HCT116 (cell line): Measurements from ENCODE around the gene LRRIQ3. TPM values are rescaled to one million over a fixed set of nuclear protein-coding genes. Genes with fewer than 3 reads are reported as not detected.

Experiments used
- ATAC-seq: fragments of 200-7000 bp; cut with Tn5 transposase; 2 replicates; pipeline ENCODE4 v1.9.1; 2020; ENCODE audit warnings: mild to moderate bottlenecking, moderate library complexity
- BruUV-seq: library from RNA; stranded (reverse); fragments of 400-500 nt; replicated peaks from 2 replicates; lab custom pipeline; 2021; lab: Mats Ljungman, UMichigan
- CTCF ChIA-PET: fragments of 300-600 bp; sonication (Branson Sonifier 250); formaldehyde crosslinking; loops from one replicate; lab custom pipeline; 2021; ENCODE audit warnings: antibody characterized with exemption; lab: Charles Lee
- POLR2A ChIA-PET: fragments of 300-600, 350-600 bp; sonication (Branson Sonifier 250); formaldehyde crosslinking; loops from one replicate; lab custom pipeline; 2021; ENCODE audit warnings: antibody characterized with exemption; lab: Charles Lee
- RAD21 ChIA-PET, 2 experiments: fragments of 300-600 bp; sonication (Branson Sonifier 250); formaldehyde crosslinking; loops; one replicate each; lab custom pipeline; 2023; ENCODE audit warnings: low total read pairs in 2 of 2; ENCODE audit not compliant: uncharacterized antibody in 2 of 2, unreplicated experiment in 2 of 2, low non-redundant PET in 1 of 2; lab: Charles Lee
- DNase-seq: peaks from one replicate; pipeline ENCODE4 v3.0.0-alpha.2; 2010; ENCODE audit warnings: low read depth, low spot score
- H2AFZ ChIP-seq: fragments of 200-600 bp; shearing (Covaris generic), sonication (generic); 2 replicates; pipeline ENCODE4 v1.6.1; 2017; ENCODE audit warnings: low read depth, mixed run types, mixed read lengths, antibody characterized with exemption, low read length; ENCODE audit not compliant: poor library complexity, severe bottlenecking
- H3K27ac ChIP-seq: 2 replicates; pipeline ENCODE4 v1.5.1; 2012; ENCODE audit warnings: low read depth, low read length
- H3K27me3 ChIP-seq: fragments of 200-600 bp; sonication (generic); 2 replicates; pipeline ENCODE4 v1.6.1; 2016; ENCODE audit warnings: mixed run types, low read length, mixed read lengths; ENCODE audit not compliant: insufficient read depth
- H3K36me3 ChIP-seq, 2 experiments: fragments of 200-500 bp in 1 of 2; fragments of 200-600 bp in 1 of 2; sonication (Bioruptor generic) in 1 of 2; sonication (generic) in 1 of 2; 2 replicates each; pipeline versions ENCODE4 v1.5.1 to v1.6.1; 2014 to 2016; ENCODE audit warnings: low read length in 2 of 2, inconsistent platforms in 1 of 2, mixed read lengths in 1 of 2, mixed run types in 1 of 2; ENCODE audit not compliant: insufficient read depth in 2 of 2, control insufficient read depth in 1 of 2
- H3K4me1 ChIP-seq, 2 experiments: fragments of 200-600 bp in 1 of 2; sonication (generic) in 1 of 2; 2 replicates each; pipeline versions ENCODE4 v1.5.1 to v1.6.1; 2012 to 2017; ENCODE audit warnings: low read length in 2 of 2, inconsistent platforms in 1 of 2, mild to moderate bottlenecking in 1 of 2, mixed read lengths in 1 of 2, mixed run types in 1 of 2, moderate library complexity in 1 of 2; ENCODE audit not compliant: insufficient read depth in 2 of 2, control insufficient read depth in 1 of 2
- H3K4me2 ChIP-seq: fragments of 200-600 bp; sonication (generic); 2 replicates; pipeline ENCODE4 v1.6.1; 2017; ENCODE audit warnings: mixed run types, low read length, mixed read lengths
- H3K4me3 ChIP-seq, 2 experiments: fragments of 200-600 bp in 1 of 2; sonication (generic) in 1 of 2; replicated peaks in 1 of 2; 2 replicates each; pipeline ENCODE4 v1.5.1; 2011 to 2016; ENCODE audit warnings: low read length in 2 of 2, control low read depth in 1 of 2, low read depth in 1 of 2, mild to moderate bottlenecking in 1 of 2, mixed read lengths in 1 of 2, mixed run types in 1 of 2
- H3K79me2 ChIP-seq: fragments of 200-600 bp; sonication (generic); 2 replicates; pipeline ENCODE4 v1.6.1; 2017; ENCODE audit warnings: mild to moderate bottlenecking, mixed run types, low read length, moderate library complexity, mixed read lengths; ENCODE audit not compliant: insufficient read depth
- H3K9ac ChIP-seq: fragments of 200-600 bp; sonication (generic); 2 replicates; pipeline ENCODE4 v1.6.1; 2016; ENCODE audit warnings: low read length, mixed read lengths
- H3K9me2 ChIP-seq: fragments of 200-600 bp; sonication (generic), shearing (Covaris generic); 2 replicates; pipeline ENCODE4 v1.6.1; 2017; ENCODE audit warnings: mixed run types, mild to moderate bottlenecking, moderate library complexity; ENCODE audit not compliant: insufficient read depth
- H3K9me3 ChIP-seq, 2 experiments: fragments of 200-500 bp in 1 of 2; fragments of 200-600 bp in 1 of 2; sonication (Bioruptor generic) in 1 of 2; sonication (generic) in 1 of 2; 2 replicates each; pipeline ENCODE4 v1.6.1; 2014 to 2017; ENCODE audit warnings: low read length in 2 of 2, mixed read lengths in 2 of 2, inconsistent platforms in 1 of 2, low read depth in 1 of 2, mild to moderate bottlenecking in 1 of 2, mixed run types in 1 of 2, moderate library complexity in 1 of 2; ENCODE audit not compliant: control insufficient read depth in 1 of 2, insufficient read depth in 1 of 2
- H4K20me1 ChIP-seq: fragments of 200-600 bp; sonication (generic), shearing (Covaris generic); 2 replicates; pipeline ENCODE4 v1.6.1; 2017; ENCODE audit warnings: mixed run types, mild to moderate bottlenecking, moderate library complexity; ENCODE audit not compliant: insufficient read depth
- ELF1 ChIP-seq: IDR thresholded peaks from 2 replicates; pipeline ENCODE4 v1.6.1; 2012; ENCODE audit warnings: low read depth, borderline replicate concordance
- RAD21 ChIP-seq: IDR thresholded peaks from 2 replicates; pipeline ENCODE4 v1.6.1; 2012; ENCODE audit warnings: low read depth, mild to moderate bottlenecking
- SRF ChIP-seq: IDR thresholded peaks from 2 replicates; pipeline ENCODE4 v1.6.1; 2012; ENCODE audit warnings: low read depth
- TCF7L2 ChIP-seq: IDR thresholded peaks from 2 replicates; pipeline ENCODE4 v1.7.0; 2011; ENCODE audit warnings: borderline replicate concordance, inconsistent platforms; ENCODE audit not compliant: insufficient read depth, insufficient read length; ENCODE audit errors: extremely low read depth
- ZNF274 ChIP-seq: fragments of 200-500 bp; sonication (Bioruptor generic); IDR thresholded peaks from 2 replicates; pipeline ENCODE4 v1.6.1; 2014; ENCODE audit warnings: mild to moderate bottlenecking, low read depth, low read length, inconsistent platforms
- intact Hi-C: fragments of 100-400 bp; cut with micrococcal nuclease; formaldehyde crosslinking; loops from 2 replicates; pipeline ENCODE4 v1.10.0; 2022
- total RNA-seq: library from RNA; stranded (reverse); gene quantifications from one replicate; pipeline ENCODE4 v1.2.1, GENCODE V29; 2021; ENCODE audit not compliant: unreplicated experiment
- TF ChIP-seq, protein P1 (sequence below), 3 experiments: fragments of 200-600 bp in 1 of 3; sonication (generic) in 1 of 3; IDR thresholded peaks in 2 of 3; conservative IDR thresholded peaks in 1 of 3; 2 replicates each; pipeline ENCODE4 v1.5.1; 2012 to 2017; ENCODE audit warnings: low read depth in 2 of 3, low read length in 2 of 3, antibody characterized with exemption in 1 of 3, borderline replicate concordance in 1 of 3, control low read depth in 1 of 3, mild to moderate bottlenecking in 1 of 3, mixed read lengths in 1 of 3, mixed run types in 1 of 3, moderate library complexity in 1 of 3; ENCODE audit not compliant: insufficient read depth in 1 of 3
- TF ChIP-seq, protein P2 (sequence below): IDR thresholded peaks from 2 replicates; pipeline ENCODE4 v1.6.1; 2012; ENCODE audit warnings: low read depth

Gene LRRIQ3
- total RNA-seq, 1 experiment from 2014 or later = 1.1 TPM

DNA sequence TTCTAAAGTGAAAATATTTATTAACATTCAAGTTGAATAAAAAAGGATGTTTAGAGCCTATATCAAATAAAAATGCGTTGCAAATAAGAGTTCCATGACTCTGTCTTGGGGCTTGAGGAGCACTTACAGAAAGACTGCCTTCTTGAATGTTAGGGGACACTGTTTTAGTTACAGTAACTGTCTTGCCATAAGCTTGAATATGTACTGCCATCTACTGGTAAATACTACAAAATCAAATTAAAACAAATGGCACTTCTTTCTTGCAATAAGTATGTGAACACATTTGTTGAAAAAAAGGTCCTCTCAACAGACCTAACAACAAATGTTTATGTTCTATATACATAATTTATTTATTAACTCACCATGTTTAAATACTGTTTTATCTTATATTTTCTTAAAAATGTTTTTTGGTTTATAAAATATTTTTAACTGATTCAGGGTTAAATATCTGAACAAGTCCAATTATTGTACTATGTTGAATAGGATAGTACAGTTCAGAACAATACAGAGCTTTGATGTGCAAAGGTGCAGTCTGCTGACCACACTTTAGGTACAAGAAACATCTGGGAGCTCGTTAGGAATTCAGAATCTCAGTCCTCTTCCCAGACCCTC, 199.5 kb downstream of the LRRIQ3 start:
- DNase-seq (peak; percentile 8), ATAC-seq (no peak)
- Histone ChIP-seq H3K9me3 (no peaks in the 10 kb centered on the region; a peak in 1 of 4 replicates), H3K27ac (no peak overlapping the region), H3K9me2 (no peaks in the 10 kb centered on the region), H3K36me3 (no peaks in the 10 kb centered on the region), H2AFZ (no peak overlapping the region), H3K9ac (no peak overlapping the region), H3K4me1 (no peaks in the 10 kb centered on the region), H4K20me1 (no peaks in the 10 kb centered on the region), H3K79me2 (no peaks in the 10 kb centered on the region)
- intact Hi-C loops = no loop called here
- ChIA-PET RAD21 (no interaction called here), CTCF (no interaction called here)
- TF ChIP-seq, protein P1, sequence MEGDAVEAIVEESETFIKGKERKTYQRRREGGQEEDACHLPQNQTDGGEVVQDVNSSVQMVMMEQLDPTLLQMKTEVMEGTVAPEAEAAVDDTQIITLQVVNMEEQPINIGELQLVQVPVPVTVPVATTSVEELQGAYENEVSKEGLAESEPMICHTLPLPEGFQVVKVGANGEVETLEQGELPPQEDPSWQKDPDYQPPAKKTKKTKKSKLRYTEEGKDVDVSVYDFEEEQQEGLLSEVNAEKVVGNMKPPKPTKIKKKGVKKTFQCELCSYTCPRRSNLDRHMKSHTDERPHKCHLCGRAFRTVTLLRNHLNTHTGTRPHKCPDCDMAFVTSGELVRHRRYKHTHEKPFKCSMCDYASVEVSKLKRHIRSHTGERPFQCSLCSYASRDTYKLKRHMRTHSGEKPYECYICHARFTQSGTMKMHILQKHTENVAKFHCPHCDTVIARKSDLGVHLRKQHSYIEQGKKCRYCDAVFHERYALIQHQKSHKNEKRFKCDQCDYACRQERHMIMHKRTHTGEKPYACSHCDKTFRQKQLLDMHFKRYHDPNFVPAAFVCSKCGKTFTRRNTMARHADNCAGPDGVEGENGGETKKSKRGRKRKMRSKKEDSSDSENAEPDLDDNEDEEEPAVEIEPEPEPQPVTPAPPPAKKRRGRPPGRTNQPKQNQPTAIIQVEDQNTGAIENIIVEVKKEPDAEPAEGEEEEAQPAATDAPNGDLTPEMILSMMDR (IDR thresholded peaks at IDR 0.05 in 2 of 3, conservative IDR thresholded peaks at IDR 0.05 in 1 of 3; ENCODE audit: borderline replicate concordance in 1 of 3, insufficient read depth in 1 of 3, low read depth in 2 of 3, low read length in 2 of 3) = peak in 2 of 3 experiments; percentile 24 to 51; a peak in 4 of 6 replicates
- no peak for TF ChIP-seq ZNF274
- no peak for TF ChIP-seq SRF
- TF ChIP-seq RAD21 = peak; percentile 36; the same call in 1 of the 2 replicates
- no peak for TF ChIP-seq ELF1
- TF ChIP-seq, all 23 proteins: peak for 2
- Histone ChIP-seq H3K27me3 (no peaks in the 10 kb centered on the region), H3K4me3 (no peak overlapping the region), H3K4me2 (no peak overlapping the region)
- POLR2A ChIA-PET = no interaction called here
- BruUV-seq = no TSS peak

- RAD21 ChIA-PET = no interaction called here
- Histone ChIP-seq H3K9ac (no peak overlapping the region), H3K36me3 (no peaks in the 10 kb centered on the region), H4K20me1 (no peaks in the 10 kb centered on the region), H3K9me3 (no peaks in the 10 kb centered on the region), H3K4me2 (no peak overlapping the region), H2AFZ (no peak overlapping the region), H3K27me3 (no peaks in the 10 kb centered on the region), H3K9me2 (no peaks in the 10 kb centered on the region), H3K79me2 (no peaks in the 10 kb centered on the region), H3K27ac (no peak overlapping the region), H3K4me1 (no peaks in the 10 kb centered on the region), H3K4me3 (no peak overlapping the region)
- CTCF ChIA-PET = no interaction called here
- POLR2A ChIA-PET = no interaction called here
- intact Hi-C loops = no loop called here
- BruUV-seq = no TSS peak
- ATAC-seq (no peak), DNase-seq (no peak)
- no peak for TF ChIP-seq TCF7L2
- TF ChIP-seq, protein P2, sequence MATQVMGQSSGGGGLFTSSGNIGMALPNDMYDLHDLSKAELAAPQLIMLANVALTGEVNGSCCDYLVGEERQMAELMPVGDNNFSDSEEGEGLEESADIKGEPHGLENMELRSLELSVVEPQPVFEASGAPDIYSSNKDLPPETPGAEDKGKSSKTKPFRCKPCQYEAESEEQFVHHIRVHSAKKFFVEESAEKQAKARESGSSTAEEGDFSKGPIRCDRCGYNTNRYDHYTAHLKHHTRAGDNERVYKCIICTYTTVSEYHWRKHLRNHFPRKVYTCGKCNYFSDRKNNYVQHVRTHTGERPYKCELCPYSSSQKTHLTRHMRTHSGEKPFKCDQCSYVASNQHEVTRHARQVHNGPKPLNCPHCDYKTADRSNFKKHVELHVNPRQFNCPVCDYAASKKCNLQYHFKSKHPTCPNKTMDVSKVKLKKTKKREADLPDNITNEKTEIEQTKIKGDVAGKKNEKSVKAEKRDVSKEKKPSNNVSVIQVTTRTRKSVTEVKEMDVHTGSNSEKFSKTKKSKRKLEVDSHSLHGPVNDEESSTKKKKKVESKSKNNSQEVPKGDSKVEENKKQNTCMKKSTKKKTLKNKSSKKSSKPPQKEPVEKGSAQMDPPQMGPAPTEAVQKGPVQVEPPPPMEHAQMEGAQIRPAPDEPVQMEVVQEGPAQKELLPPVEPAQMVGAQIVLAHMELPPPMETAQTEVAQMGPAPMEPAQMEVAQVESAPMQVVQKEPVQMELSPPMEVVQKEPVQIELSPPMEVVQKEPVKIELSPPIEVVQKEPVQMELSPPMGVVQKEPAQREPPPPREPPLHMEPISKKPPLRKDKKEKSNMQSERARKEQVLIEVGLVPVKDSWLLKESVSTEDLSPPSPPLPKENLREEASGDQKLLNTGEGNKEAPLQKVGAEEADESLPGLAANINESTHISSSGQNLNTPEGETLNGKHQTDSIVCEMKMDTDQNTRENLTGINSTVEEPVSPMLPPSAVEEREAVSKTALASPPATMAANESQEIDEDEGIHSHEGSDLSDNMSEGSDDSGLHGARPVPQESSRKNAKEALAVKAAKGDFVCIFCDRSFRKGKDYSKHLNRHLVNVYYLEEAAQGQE = no peak
These were observed 217.5 kb downstream of the LRRIQ3 start for GRCh38 chr1:73980324-73981040.
